HG03342 (cell line): ENCODE results near the gene SEL1L.
"Not testable (repeated sequence)": the region's sequence is repeated elsewhere in the genome, so short reads cannot be mapped to it uniquely, and the experiment has no call there.

Source experiments
- ATAC-seq: cut with Tn5 transposase; IDR thresholded peaks from one replicate; pipeline ENCODE4 v1.9.1; 2021; ENCODE audit warnings: mild to moderate bottlenecking, moderate library complexity; ENCODE audit not compliant: unreplicated experiment

Gene SEL1L

DNA sequence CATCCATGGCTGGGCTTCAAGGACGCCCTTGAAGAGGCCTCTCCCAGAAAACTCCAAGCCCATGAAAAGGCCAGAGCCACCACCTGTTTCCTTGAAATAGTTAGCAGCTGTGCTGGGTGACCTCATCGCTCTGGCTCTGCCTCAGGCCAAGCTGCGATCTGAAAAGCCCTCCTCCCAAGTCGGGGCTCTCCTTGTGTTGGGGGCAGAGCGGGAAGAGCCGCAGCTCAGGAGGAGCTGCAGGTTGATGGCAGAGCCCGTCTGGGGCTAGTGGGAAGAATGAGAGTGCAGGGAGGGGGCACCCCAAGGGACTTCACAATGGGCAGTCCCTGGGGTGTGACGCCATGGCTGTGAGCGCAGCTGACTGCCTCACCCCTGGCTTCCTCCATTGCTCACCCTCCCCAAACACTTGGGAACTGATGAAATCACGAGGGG is 83.5 kb downstream of the SEL1L start:
- no peak for ATAC-seq

DNA sequence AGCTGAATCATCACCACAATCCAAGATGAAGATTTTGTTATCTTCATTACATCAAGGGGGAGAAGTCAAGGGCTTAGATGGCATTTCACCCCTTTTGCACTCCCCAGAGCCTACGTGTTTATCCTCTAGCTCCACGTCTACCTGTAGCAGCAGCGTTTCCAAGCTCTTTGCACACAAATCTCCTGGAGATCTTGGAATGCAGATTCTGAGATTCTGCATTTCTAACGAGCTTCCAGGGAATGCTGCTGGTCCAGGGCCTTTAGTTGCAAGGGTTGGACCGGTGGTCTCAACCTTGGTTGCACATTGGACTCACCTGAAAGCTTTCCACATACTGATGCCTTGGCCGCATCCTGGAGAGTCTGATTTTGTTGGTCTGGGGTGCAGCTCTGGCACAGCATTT is 84.1 kb downstream of the SEL1L start:
- no peak for ATAC-seq

DNA sequence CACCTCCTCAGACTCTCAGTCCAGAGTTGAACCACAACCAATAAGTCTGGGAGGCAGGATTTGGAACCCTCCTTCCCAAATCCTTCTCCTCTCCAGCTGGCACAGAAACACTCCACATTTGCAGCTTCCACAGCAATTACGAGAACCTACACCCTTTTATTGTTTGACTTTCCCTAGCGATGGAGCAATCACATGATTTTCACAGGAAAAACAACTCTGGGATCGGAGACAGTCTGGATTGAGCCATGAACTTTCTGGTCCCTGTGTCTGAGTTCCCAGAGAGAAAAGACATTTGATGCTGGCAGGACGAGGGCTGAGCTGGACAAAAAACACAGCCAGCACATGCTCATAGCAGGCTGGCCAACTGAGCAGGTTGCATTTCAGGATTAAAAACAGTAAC is 84.5 kb downstream of the SEL1L start:
- no peak for ATAC-seq

DNA sequence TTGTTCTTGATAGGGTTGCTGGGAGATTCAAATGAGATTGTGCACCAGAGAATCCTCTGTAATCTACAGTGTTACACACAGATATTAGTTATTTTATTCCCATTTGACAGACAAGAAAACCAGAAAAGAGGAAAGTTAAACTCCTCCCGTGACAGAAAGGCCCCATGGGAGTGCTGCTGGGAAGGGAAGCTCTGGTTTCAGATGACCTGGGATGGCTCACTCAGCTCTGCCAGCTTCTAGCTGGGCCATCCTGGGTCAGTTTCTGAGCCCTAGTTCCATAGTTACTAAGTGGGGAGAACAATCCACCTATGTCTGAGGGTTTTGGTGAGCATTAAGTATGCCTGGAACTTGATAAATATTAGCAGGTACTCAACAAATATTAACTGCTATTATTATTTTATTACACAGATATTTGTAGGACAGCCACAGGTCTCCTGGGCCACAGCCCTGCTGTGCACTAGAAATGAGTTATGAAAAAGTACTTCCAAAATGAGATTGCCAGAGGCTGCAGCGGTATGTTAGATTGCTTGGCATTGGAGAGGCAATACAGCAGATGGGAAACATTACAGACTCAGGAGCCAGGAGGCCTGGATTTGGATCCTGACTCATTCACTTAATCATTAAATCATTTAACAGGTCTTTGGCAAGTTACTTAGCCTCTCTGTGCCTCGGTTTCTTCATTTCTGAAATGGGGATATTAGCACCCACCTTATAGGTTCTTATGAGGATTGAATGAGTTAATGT is 86.5 kb downstream of the SEL1L start:
- no peak for ATAC-seq

DNA sequence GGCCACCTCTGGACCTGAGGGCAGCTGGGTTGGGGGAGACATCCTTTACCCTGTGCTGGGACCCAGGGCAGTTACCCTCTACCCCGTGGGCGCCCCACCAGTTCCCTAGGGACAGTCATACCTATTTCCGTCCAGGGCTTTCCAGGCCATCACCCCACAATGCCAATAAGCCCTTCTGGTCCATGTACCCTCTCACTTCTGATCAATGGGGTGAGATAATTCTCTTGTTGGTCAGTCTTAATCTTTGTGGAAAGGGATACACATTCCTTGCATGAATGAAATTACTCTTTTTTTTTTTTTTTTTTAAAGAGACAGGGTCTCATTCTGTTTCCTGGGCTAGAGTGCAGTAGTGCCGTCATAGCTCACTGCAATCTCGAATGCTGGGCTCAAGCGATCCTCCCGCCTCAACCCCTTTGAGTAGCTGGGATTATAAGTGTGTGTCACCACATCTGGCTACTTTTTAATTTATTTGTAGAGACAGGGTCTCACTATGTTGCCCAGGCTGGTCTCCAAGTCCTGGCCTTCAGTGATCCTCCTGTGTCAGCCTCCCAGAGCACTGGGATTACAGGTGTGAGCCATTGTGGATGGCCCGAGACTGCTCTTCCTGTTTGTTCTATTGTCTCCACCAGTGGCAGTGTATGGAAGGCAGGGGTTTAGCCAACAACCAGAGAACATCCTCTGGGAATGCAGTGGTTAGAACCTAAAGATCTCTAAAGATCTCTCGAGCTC is 87.2 kb downstream of the SEL1L start:
- ATAC-seq: no peak

DNA sequence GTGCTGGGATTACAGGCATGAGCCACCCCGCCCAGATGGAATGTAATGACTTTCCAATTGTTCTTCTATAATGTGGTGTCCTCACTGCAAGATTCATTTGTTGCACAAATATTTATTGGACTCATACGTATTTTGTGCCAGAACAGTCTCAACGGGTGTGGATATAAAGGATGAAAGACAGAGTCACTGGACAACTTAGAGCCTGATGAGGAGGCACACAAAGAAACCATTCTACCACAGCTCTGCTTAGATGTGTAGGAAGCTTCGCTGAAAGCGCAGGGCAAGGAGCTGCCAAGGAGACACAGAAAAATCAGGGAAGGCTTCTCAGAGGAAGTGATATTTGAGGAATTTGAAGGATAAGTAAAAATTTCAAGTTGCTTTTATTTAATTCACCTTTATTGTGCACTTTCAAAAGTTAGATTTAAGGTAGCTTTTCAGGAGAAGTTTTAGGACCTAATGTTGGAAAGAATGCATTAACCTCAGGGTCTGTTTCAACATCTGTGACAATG is 92.0 kb downstream of the SEL1L start:
- no peak for ATAC-seq

DNA sequence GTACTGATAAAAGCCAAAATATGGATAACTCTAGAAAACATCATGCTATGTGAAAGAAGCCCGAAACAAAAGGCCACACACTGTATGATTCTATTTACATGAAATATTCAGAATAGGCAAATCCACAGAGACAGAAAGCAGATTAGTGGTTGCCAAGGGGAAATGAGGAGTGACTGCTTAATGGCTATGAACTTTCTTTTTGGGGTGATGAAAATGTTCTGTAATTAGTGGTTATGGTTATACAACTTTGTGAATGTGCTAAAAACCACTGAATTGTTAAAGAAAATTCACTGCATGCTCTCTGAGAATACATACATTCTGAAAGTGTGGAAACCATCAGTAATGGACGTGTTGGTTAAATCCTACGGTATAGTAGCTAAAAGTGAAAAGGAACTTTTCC is 93.6 kb downstream of the SEL1L start:
- ATAC-seq: no peak

DNA sequence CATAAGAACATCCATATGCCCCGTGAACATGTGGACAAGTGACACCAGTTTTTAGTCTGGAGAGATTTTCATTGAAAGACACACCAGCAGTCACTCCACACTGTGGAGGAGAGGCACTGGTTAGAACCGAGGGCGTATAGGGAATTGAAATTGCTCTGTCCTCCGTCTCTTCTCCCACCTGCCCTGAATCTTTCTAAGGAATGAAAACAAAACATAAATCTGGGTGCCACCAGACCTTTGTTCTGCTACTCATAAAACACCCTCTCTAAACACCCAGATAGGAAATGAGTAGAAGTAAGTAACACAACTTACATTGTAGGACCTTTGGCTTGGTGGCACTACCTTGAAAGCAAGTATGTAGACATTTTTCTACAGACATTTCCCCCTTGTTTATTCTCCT is 96.4 kb downstream of the SEL1L start:
- no peak for ATAC-seq

DNA sequence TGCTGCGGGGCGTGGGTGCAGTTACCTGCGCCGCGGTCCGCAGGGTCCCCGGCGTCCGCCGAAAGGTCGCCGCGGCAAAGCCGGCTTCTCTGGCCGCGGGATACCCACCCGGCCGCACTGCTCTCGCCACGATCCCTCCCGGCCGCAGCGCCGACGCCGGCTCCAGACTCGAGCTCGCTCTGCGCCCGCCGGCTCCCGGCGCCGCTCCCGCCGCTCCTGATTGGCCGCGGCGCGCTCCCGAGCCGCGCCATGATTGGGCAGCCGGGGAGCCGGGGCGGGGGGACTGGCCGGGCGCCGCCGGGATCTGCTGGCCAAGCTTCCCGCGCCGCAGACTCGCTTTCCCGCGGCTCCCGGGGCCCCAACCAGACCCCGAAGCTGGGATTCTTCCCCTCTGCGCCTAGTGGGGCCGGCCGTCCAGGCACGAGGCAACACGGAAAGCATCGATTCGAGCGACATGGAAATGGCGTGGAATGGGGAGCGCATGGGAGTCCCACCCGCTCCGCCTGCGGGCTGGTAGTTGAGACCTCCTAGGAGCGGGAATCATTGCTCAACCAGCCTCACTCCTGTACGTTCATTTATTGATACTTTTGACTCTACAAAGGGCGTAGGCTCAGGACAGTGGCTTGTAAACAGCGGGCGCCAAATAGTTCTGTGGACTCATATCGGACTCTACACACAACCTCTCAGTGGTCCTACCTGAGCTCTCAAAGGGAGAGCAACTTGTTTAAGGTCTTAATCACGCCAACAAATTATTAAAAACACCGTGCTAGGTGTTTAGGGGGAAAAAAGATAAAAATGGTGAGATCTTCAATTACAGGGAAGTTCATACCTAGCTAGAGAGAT is 97.1 kb downstream of the SEL1L start:
- peak; percentile 86 for ATAC-seq

DNA sequence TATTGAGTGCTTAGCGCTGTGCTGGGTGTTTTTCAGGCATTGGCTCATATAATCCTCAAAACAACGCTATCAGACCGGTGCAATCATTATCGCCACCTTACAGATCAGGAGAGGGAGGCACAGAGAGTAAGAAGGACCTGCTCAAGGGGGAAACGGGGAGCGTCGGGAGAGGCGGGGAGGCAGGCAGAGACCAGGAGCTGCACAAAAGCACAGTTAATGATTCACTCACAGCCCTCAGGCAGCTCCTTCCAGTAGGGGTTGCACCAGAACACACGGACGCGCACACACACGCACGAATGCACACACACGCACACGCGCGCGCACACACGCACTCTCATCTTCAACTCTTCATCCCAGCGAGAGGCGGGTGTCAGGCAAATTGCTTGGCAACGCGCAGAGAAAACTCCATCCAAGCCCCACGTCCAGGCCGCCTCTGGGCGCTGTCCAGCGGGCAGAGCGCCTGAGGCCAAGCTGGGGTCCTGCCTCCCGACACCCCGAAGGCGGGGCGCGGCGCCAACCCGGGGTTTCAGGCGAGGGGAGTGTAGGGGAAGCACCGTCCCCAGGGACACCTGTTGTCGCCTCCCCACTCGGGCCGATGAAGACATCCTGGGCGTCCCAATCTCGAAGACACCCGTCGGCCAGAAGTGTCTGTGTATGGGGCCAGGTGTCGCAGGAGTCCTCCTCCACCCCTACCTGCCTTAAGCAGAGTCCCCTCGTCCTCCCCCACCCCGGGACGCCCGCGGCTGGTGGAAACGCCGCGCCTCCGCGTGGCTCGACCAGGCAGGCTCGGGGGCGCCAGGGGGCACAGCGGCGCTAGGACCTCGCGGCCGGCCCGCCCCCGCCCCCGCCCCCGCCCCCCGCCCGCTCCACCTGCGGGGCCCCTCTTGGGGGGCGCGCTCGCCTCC is 98.0 kb downstream of the SEL1L start:
- ATAC-seq: peak; percentile 37

DNA sequence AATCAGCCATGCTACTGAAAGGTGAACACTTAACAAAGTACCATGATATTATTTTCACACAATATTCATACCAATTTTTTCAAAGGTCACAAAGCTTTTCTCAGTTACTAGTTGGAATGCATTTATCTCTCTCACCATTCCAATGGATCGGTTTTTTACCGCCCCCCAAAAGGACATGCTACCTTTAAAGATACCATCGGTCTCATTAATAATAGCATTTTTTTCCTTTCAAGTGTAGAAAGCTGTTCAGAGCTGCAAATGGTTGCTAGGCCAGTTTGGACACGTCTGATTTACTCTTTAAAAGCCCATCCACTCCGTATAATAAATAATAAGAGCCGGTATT is 98.6 kb downstream of the SEL1L start:
- no peak for ATAC-seq

DNA sequence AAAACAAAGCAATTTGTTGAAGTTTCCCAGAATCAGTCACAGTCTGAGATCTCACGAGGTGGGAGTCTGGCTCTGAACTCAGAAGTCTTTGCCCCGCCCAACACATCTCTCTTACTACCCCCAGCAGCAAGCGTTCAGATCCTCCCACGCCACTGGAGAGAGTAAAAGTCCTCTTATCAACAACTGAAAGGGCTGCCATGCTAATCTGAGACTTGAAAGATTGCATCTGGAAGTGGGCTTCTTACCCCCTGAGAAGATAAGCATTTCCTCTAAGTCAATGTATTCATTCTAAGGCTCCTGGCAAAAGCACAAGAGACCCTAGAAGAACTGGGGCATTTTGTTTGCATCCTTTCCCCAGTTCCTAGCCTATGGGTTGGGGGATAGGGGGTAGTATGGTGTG is 99.4 kb downstream of the SEL1L start:
- no peak for ATAC-seq

DNA sequence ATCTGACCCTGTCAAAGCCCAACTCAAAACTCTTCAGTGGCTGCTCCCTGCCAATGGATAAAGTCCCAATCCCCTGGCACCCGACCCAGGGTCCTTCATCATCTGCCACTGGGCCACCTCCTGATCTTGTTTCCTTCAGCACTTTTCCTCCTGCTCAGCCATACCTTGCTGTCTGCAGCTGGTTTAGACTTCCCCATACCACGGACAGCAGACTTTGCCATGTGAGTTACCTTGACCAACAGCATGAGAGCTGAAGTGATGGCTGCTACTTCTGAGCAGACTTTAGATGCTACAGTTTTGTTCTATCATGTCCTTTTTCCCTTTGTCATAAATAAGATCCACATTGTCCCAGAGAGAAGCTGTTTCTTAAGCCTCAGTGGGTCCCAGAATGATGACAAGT is 100.3 kb downstream of the SEL1L start:
- ATAC-seq: no peak

DNA sequence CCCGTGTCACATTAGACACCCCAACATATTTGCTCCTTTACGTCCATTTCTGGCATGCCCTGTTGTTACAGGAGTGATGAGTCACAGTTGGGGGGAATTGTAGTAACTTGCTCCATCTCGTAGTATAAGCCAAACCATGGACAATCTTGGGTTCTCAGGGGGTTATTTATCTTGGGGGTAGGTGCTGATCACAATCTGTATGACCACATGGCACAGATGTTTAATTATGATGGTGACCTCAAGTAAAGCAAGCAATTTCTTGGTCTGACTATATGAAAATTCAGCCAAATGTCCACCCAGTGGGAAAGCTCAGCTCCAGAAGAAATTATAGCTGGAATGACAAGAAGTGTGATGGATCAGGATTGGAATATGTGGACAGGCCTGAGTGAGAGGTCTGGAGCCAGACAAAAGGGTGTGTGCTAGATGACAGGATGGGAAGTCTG is 101.4 kb downstream of the SEL1L start:
- no peak for ATAC-seq

DNA sequence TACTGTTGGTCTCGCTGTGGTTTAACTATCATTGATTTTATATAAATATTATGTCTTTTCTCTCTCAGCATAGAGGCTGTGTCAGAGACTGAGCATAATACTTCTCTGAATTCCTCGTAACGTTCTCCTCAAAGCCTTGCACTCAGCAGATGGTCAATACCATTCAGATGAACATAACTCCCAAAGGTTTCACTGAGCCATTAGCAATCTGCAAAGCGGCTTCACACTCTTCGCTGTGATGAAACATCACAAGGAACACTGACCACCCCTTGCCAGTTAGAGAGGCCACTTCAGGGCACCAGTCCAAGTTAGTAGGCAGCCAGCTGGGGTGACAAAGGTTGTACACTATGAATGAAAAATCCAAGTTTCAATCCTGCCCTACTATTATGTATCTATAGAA is 103.4 kb downstream of the SEL1L start:
- ATAC-seq: no peak

DNA sequence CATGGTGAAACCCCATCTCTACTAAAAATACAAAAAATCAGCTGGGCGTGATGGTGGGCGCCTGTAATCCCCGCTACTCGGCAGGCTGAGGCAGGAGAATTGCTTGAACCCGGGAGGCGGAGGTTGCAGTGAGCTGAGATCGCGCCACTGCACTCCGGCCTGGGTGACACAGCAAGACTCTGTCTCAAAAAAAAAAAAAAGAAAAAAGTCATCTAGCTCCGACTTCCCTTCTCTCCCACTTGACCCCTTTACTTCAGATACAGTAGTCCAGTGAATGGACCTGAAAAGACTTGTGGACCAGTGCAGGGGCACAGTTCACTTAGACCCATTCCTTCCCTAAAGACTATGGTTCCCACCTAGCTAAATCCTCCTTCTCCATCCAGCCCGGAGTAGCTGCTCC is 103.9 kb downstream of the SEL1L start:
- ATAC-seq: not testable (repeated sequence)

DNA sequence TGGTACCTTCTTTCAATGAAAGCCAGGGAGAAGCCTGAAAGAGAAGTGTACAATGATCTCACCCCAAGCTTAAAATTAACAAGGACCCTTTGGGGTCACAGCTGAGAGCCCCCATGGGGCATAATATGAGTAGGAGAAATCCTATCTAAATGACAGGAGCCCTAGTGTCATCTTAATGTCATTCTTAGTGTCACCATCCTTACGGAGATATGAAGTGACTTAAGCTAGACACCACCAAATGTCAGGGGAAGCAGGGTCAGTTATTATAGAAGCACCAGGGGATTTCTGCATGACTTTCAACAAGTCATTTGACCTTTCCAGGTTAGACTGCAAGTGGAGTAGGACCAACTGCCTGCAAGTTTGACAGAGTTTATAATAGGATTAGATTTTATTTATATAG is 104.6 kb downstream of the SEL1L start:
- no peak for ATAC-seq

DNA sequence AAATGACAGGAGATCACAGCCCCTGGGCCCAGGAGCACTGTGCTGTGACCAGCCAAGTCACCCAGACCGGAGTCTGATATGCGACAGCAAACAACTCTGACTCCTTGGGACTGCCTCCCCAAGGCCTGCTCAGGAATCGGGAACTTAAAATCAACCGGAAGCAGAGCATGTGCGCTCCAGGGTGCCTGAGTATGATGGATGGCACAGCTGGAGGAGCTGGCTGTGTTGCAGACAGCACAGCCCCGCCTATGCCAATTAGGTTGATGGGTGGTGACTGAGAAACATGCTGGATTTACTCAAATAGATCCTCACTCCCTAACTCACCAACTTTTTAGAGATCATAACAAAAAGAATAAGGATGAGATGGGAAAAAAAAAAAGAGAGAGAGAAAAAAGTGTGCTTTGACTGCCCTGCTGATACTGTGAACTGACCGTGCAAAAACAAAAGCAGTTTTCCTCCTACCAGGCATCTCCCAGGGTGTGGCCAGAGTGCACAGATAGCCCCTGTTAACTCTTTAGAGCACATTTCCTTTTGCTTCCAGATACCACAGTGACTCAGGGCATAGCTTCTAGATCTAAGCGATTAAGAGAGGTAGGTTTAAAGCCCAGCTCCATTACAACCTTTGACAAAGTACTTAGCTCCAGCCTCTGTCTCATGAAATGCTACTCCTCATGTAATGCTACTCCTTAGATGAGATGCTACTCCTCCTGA is 106.2 kb downstream of the SEL1L start:
- no peak for ATAC-seq

DNA sequence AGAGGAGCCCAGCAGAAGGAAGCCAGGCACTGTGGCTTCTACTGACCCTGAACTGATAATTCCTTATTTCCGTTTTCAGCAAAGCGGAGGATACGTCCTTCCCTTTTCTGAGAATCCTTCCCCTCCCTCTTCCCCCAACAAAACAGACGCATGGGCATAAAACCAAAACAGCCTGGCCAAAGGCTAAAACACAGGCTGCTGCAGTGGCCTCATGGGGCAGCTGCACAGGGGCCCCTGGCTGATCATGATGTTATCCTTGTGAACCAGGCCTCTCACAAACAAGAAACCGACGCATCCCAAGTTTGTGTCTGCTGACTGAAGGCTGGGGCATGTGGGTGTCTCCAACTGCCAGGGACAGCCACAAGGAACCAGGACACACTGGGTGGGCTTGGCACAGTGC is 110.1 kb downstream of the SEL1L start:
- ATAC-seq: no peak
